GM13976 (cell line): ENCODE data around the gene SNX8.
"Not testable (repeated sequence)": the region's sequence is repeated elsewhere in the genome, so short reads cannot be mapped to it uniquely, and the experiment has no call there.

ENCODE experiments used
- DNase-seq: peaks from one replicate; pipeline ENCODE4 v3.0.0; 2012; ENCODE audit warnings: low spot score
- CTCF ChIP-seq: IDR thresholded peaks from 2 replicates; pipeline ENCODE4 v1.5.1; 2012; ENCODE audit warnings: borderline replicate concordance, mild to moderate bottlenecking; ENCODE audit not compliant: insufficient read depth; ENCODE audit errors: extremely low read depth, missing control alignments, control extremely low read depth
- in situ Hi-C: fragments of 300-500 bp; cut with MboI; formaldehyde crosslinking; loops from one replicate; pipeline ENCODE4 v1.12.0; 2022; ENCODE audit warnings: low sequenced_read_pairs, mixed read lengths, inconsistent platforms; ENCODE audit not compliant: unreplicated experiment

The SNX8 gene

GRCh38 chr7:2350861-2351260, 36.6 kb upstream of the SNX8 start:
- TF ChIP-seq CTCF, result no peak
- no peak for DNase-seq
- in situ Hi-C loops, result no loop called here

GRCh38 chr7:2350055-2350454, 35.8 kb upstream of the SNX8 start:
- TF ChIP-seq CTCF, result no peak
- no peak for DNase-seq
- in situ Hi-C loops, result no loop called here

DNA sequence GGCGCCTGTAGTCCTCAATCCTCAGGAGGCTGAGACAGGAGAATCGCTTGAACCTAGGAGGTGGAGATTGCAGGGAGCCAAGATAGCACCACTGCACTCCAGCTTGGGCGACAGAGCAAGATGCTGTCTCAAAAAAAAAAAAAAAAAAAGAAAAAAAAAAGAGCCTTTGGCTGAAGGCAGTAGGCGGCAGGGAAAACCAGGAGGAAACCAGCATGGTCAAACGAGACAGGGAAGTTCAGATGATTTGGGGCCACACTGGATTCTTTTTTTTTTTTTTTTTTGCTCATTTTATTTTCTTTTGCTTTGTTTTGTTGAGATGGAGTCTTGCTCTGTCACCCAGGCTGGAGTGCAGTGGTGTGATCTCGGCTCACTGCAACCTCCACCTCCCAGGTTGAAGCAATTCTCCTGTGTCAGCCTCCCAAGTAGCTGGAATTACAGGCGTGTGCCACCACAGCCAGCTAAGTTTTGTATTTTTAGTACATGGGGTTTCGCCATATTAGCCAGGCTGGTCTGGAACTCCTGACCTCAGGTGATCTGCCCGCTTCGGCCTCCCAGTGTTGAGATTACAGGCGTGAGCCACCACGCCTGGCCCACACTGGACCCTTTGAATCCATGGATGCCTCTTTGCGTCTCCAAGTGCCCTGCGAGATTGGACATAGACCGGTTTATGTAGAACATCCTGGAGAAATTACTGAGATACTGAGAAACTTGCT, 33.3 kb upstream of the SNX8 start:
- DNase-seq, result not testable (repeated sequence)
- in situ Hi-C loops, result loop anchor here (10.0 to 25.0 kb wide), 2 partner anchors 113 to 760 kb away; partner anchors contain the start of gene MAD1L1

GRCh38 chr7:2336626-2337299, 22.5 kb upstream of the SNX8 start:
- TF ChIP-seq CTCF, result no peak
- no peak for DNase-seq
- in situ Hi-C loops, result loop anchor here (25.0 kb wide), 1 partner anchor 749 kb away; no protein-coding TSS in a partner anchor

DNA sequence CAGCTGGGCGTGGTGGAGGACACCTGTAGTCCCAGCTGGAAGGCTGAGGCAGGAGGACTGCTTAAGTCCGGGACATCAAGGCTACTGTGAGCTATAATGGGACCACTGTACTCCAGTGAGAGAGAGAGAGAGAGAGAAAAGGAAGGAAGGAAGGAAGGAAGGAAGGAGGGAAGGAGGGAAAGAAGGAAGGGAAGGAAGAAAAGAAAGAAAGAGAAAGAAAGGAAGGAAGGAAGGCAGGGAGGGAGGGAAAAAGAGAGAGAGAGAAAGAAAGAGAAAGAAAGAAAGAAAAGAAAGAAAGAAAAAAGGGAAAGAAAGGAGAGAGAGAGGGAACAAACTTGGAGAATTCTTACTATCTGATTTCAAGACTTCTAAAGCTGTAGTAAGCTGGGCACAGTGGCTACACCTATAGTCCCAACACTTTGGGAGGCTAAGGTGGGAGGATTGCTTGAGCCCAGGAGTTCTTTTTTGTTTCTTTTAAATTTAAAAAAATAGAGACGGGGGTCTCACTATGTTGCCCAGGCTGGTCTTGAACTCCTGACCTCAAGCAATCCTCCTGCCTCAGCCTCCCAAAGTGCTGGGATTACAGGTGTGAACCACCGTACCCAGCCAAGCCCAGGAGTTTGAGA, 18.5 kb upstream of the SNX8 start:
- in situ Hi-C loops, result loop anchor here (25.0 kb wide), 1 partner anchor 745 kb away; no protein-coding TSS in a partner anchor

GRCh38 chr7:2331707-2332106, 17.5 kb upstream of the SNX8 start:
- DNase-seq, result no peak
- no peak for TF ChIP-seq CTCF
- in situ Hi-C loops, result loop anchor here (25.0 kb wide), 1 partner anchor 744 kb away; no protein-coding TSS in a partner anchor

More for the DNA sequence above, 18.5 kb upstream of the SNX8 start:
- DNase-seq, result not testable (repeated sequence)

DNA sequence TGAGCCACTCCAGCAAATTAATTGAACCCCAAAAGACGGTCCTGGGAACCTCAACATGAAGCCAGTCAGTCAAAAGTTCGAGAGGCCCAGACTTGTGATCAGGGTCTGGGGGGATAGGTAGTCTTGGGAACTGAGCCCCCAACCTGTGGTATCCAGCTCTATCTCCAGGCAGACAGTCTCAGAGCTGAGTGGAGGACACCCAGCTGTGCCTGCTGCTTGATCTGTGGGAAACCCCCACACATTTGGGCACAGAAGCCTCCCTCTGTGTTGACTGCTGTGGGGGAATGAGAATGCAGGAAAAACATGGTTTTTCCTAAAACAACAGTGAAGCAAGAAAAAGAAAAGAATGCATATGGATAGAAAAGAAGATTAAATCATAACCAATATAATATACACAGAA, 16.3 kb upstream of the SNX8 start:
- TF ChIP-seq CTCF, result no peak
- in situ Hi-C loops, result loop anchor here (25.0 kb wide), 1 partner anchor 743 kb away; no protein-coding TSS in a partner anchor
- no peak for DNase-seq
